GM21381 (cell line): ENCODE data around the gene KAT2A.

Experiments used
- ATAC-seq: cut with Tn5 transposase; IDR thresholded peaks from one replicate; pipeline ENCODE4 v1.9.1; 2021; ENCODE audit warnings: mild to moderate bottlenecking, moderate library complexity; ENCODE audit not compliant: unreplicated experiment

The KAT2A gene

GRCh38 chr17:42135664-42136653 lies 14.8 kb upstream of the KAT2A start:
- ATAC-seq = no peak

GRCh38 chr17:42135151-42135550 lies 14.0 kb upstream of the KAT2A start:
- no peak for ATAC-seq

DNA sequence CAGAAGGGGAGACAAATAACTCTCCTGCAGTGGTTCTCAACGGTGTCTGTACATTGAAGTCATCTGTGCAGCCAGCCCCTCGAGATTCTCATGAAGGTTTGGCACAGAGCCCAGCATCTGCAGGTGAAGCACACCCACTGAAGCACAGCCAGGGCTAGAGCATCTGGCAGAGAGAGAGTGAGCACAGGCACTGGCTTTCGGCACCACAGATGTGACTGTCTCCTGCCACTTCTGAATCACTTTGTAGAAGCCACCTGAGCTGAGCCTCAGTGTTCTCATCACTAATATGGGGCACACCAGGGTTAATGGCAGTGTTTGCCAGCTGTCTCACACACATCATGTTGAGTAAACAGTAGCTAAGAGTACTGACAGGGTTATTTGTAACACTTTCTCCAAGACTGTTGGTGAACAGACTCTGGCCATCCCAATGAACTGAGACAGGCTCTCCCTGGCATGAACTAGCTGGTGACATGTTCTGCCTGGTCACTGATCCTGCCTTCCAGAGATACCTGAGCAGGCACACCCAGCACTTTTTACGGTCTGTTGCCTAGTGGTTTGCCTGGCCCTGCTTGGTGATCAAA lies 12.4 kb upstream of the KAT2A start:
- peak; percentile 63 for ATAC-seq

GRCh38 chr17:42132941-42133340 lies 11.8 kb upstream of the KAT2A start:
- ATAC-seq = peak; percentile 36

DNA sequence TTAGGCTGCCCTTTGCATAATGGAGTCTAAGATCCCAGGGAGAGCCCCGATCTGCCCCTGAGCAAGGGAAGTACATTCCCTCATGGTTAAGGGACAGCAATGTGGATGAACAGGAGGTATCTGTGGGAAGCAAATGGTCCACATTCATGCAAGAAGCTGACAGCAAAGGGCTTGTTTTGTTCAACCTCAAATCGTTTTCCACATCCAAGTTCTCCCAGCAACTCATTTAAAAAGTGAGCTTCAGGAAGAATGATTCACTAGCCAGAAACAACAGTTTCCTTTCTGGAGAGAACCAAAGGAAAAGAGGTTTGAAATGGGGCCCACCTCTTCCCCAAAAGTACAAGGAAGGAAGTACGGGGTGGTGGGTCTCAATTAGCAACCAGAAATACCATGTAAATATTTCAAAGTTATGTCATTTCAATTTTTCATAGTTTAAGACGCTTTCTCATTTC lies 10.8 kb upstream of the KAT2A start:
- no peak for ATAC-seq

DNA sequence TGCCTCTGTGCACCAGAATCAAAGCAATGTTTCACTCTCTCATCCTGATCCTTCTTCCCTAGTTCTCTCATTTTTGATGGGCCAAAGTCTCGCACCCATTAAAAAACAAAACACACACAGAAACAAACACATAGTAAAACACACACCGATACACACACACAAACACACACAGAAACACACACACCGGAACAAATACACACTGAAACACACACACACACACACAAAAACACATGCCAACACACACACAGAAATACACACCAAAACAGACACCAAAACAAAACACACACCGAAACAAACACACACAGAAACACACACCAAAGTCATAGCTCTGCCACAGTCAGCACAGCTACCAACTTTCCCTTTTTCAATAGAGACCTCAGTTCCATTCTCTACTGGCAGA lies 10.1 kb upstream of the KAT2A start:
- ATAC-seq = no peak

GRCh38 chr17:42130310-42130936 lies 9.3 kb upstream of the KAT2A start:
- no peak for ATAC-seq

- no peak for ATAC-seq
These were observed 8.1 kb upstream of the KAT2A start for GRCh38 chr17:42129109-42129837.

GRCh38 chr17:42127414-42127813 lies 6.2 kb upstream of the KAT2A start:
- no peak for ATAC-seq

DNA sequence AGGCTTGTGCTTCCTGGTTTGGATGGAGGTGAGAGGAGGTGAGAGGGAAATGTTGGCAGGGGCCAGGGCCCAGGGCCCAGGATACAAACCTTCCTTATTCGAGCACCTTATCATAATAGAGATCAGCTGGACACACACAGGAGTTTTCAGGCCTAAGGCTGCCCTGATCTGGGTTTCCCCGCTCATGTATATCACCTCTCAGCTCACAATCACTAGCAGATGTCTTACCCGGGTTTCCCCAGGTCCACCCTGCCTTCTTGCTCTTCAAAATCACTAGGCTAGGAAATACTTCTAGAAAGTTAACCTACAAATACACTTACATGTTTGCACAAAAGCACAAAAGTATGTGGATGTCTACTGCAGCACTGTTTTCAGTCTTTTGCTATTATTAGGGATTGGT lies 5.7 kb upstream of the KAT2A start:
- ATAC-seq = no peak

DNA sequence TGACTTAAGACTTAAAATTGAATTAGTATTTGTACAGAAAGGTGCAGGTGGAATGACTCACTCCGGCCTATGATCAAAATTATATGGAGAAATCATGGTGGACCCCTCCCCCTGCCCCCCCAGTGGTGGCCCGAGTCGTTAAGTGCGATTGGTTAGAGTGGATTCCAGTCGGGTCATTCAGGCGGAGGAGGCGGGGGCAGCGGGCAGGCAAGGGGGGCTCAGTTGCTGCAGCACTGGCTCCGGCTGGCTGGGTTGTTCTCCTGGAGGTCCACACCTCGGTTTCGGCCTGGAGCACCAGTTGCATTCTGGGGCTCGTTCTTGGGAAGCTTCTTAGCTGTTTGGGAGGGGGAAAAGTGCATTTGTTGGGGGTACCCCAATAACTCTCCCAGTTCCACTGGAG lies 4.4 kb upstream of the KAT2A start:
- no peak for ATAC-seq

DNA sequence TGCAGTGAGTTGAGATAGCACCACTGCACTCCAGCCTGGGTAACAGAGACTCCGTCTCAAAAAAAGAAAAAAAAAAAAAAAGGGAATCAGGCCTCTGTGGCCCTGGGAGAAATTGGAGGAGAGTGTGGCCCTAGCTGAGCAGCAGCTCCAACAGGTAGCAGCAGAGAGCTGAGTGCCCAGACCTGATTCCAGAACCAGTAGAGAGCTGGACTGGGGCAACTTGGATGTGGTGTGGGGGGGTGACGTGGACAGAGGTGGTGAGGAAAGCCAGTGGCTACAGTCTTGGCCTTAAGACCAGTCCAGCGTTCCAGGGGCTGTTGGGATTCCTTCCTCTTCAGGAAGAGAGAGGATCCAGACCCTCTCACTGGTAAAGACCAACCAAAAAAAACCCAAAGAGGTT lies 3.1 kb upstream of the KAT2A start:
- ATAC-seq = no peak

GRCh38 chr17:42122371-42123303 lies 1.5 kb upstream of the KAT2A start, which contains the start of gene HSPB9:
HSPB9 (plus strand) TSS chr17:42122804; CDS start chr17:42122851, 47 bp downstream.
- no peak for ATAC-seq

- ATAC-seq = no peak
These were observed 902 bp downstream of the KAT2A start for GRCh38 chr17:42120161-42120769.

- ATAC-seq = no peak
These were observed 1.9 kb downstream of the KAT2A start for GRCh38 chr17:42119301-42119700.

DNA sequence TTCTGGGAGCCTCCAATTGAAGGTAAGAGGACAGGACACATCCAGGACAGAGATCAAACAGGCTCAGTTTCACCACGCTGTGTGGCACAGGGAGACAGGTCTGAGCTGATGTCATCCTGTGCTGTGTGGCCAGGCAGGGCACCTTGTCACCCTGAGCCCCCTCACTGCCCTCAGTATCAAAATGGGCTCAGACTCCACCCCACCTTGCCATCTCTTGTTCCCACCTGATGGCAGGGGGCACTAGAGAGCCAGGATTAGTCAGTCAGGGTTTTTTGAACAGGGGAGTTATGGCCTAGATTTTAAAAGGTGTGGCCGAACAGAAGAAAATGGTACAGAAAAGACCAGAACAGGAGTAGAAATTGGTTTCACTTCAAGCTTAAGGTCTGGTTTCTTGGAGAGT lies 2.6 kb downstream of the KAT2A start:
- ATAC-seq = no peak

DNA sequence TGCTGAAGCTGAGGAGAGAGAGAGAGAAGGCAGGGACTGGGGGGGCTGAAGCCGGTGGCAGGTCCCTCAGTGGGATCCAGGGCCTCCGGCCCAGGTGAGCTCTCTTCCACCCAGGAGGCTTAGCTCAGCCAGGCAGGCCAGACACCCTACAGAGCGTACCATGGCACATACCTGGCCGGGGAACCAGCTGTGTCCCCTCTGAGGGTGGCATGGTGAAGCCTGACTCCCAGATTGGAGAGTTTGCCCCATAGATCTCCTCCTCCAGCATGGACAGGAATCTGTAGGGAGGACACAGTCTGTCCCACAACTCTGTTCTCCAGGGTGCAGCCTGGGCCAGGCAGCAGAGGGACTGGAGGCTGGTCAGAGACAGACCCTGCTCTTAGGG lies 3.0 kb downstream of the KAT2A start:
- ATAC-seq = no peak

- no peak for ATAC-seq
These were observed 3.6 kb downstream of the KAT2A start for GRCh38 chr17:42117397-42118125.
